AG10803 (cell line): ENCODE results near the gene RPLP2.

Experiments used
- DNase-seq: peaks from one replicate; pipeline ENCODE4 v3.0.0; 2010; ENCODE audit warnings: low read depth
- H3K4me3 ChIP-seq: 2 replicates; pipeline ENCODE4 v1.5.1; 2011; ENCODE audit warnings: mild to moderate bottlenecking, low read length, control low read depth
- TF ChIP-seq, protein P1 (sequence below): conservative IDR thresholded peaks from 2 replicates; pipeline ENCODE4 v1.5.1; 2011; ENCODE audit warnings: mild to moderate bottlenecking, low read length, control low read depth, inconsistent platforms

The RPLP2 gene

DNA sequence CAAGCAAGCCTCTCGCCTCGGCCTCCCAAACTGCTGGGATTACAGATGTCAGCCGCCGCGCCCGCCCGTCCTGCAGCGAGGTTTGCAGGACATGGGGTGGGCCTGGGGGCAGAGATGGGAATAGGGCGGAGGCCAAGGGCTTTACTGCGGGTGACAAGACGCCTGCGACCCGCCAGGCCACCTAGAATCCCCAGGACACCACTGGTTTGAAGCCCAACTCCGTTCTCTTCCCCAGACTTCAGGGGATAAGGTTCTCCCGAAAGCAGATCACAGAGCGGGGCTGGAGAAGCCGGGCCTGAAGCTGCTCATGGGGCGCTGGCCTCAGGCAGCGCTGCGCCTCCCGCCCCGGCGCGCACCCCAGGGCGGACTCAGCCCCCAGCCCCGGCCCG lies 32.2 kb downstream of the RPLP2 start:
- TF ChIP-seq, protein P1, sequence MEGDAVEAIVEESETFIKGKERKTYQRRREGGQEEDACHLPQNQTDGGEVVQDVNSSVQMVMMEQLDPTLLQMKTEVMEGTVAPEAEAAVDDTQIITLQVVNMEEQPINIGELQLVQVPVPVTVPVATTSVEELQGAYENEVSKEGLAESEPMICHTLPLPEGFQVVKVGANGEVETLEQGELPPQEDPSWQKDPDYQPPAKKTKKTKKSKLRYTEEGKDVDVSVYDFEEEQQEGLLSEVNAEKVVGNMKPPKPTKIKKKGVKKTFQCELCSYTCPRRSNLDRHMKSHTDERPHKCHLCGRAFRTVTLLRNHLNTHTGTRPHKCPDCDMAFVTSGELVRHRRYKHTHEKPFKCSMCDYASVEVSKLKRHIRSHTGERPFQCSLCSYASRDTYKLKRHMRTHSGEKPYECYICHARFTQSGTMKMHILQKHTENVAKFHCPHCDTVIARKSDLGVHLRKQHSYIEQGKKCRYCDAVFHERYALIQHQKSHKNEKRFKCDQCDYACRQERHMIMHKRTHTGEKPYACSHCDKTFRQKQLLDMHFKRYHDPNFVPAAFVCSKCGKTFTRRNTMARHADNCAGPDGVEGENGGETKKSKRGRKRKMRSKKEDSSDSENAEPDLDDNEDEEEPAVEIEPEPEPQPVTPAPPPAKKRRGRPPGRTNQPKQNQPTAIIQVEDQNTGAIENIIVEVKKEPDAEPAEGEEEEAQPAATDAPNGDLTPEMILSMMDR = no peak
- no peak for DNase-seq
- H3K4me3 ChIP-seq = peak overlapping the region; percentile 94

DNA sequence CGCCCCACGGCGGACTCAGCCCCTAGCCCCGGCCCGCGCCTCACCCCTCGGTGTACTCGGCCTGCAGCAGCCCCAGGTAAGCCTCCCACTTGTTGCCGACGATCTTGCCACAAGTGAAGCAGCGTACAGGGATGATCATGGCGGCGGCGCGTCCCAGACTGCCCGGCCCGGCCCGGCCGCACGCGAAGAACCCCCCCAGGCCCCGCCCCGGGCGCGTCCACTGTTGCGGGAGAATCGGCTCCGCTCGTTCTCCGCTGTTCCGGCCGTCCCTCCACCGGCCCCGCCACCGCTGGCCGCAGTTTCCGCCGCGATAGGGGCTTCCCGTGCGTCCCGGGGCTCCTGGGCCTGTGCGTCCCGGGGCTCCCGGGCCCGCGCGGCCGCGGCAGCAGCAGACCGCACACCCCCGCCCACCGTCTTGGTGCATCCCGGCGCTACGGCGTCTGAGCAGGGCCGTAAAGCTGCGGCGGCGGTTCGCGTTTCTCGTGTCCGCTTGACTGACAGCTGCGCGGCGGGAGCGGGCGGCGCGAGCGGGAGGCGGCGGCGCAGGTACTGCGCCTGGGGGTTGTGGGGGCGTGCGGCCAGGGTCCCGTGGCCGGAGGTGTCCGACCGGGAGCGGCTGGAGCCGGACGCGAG lies 32.7 kb downstream of the RPLP2 start, which contains the start of the genes POLR2L and TSPAN4:
POLR2L (minus strand) TSS at position 160 of the 633 bp plus-strand sequence; CDS start at position 139, 21 bp downstream.
TSPAN4 (plus strand) TSS at position 483 of the 633 bp plus-strand sequence. CDS start 7,453 bp downstream, outside the sequence.
- peak within 1 kb of the TSS; percentile 94 for H3K4me3 ChIP-seq
- TF ChIP-seq, protein P1 = no peak
- peak; percentile 88 for DNase-seq

DNA sequence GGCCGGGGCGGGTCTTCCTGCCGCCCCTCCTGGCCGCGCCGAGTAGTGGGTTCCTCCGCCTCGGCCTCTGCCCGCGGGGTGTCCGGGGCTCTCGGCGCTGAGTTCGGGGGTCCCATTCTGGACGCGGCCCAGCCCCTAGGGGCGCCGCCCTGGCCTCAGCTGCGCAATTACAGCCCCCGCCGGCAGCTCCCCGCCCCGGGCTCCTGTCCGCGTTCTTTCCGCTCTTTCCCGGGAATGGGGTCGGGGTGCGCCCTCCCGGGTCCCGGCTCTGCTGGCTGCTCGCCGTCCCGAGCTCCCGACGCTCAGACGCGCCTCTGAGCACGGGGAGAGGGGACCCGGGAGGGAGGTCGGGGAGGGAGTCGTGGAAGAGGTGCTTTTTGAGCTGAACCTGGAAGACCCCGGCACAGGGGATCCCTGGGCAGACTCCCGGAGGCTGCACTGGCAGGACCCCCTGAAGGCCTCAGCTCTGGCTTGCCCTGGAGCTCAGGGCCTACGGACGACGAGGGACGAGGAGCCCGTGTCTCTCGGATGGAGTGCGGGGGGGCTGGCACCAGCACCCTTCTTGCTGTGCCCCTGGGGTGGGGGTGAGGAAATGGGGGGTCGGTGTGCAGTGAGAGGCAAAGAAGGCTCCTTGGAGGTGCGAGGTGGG lies 33.4 kb downstream of the RPLP2 start:
- DNase-seq = no peak
- TF ChIP-seq, protein P1 = no peak
- H3K4me3 ChIP-seq = peak overlapping the region; percentile 94

DNA sequence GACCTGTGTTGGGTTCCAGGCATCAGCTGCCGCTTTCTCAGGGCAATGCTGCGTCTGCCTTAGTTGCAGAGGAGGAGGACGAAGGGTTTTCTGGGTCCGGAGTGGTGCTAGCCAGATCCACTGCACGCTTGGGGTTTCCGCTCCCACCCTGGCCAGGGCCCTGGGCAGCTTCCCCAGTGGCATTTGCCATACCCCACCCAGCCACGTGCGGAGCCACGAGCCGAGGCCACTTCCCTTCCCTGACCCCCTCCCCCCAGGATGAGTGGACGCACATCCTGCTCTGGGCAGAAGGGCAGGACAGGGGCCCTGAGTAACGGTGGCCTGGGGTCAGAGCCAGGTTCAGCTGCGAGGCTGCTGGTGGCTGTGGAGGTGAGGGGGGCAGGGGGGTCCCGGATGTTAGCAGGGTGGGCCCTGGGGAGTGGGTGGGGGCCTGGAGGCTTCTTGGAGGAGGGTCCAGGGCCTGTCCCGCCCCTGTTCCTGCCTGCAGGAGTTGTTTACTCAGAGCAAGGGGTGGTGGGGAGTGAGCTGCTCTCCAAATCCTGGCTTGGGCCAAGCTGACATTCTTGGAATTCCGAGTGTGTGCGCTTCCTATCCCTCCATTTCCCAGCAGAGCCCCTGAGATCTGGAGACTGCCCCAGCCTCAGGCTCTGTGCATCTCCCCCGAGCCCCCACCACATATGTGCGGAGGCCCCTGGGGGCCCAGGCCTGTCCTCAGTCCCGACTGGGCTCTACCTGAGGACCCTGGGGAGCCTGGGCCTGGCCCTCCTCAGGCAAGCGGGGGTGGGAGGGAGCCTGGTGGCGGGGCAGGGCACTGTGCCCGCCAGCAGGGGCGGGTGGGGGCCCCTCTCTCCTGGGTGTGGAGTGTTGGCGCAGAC lies 34.3 kb downstream of the RPLP2 start:
- TF ChIP-seq, protein P1 = no peak
- DNase-seq = peak; percentile 98
- H3K4me3 ChIP-seq = peak overlapping the region; percentile 94

GRCh38 chr11:844693-845644 lies 35.2 kb downstream of the RPLP2 start:
- peak overlapping the region; percentile 94 for H3K4me3 ChIP-seq
- peak; percentile 95 for DNase-seq
- TF ChIP-seq, protein P1 = no peak

- TF ChIP-seq, protein P1 = no peak
- peak overlapping the region; percentile 94 for H3K4me3 ChIP-seq
- no peak for DNase-seq
Observed at GRCh38 chr11:845872-846495, 36.2 kb downstream of the RPLP2 start.
